Nephron progenitor cell (in vitro differentiated cells): ENCODE data around the gene LGALS7B.
A peak's percentile ranks its signal among the peaks of the same experiment; 100 is the strongest.
"Not testable (repeated sequence)": the region's sequence is repeated elsewhere in the genome, so short reads cannot be mapped to it uniquely, and the experiment has no call there.

Source experiments
- DNase-seq: peaks from one replicate; pipeline ENCODE4 v3.0.0; 2021
- H3K27ac Mint-ChIP-seq: 2 replicates; pipeline ENCODE4 v1.8.0; 2021; ENCODE audit warnings: mild to moderate bottlenecking, moderate library complexity, mixed read lengths
- H3K27me3 Mint-ChIP-seq: 2 replicates; pipeline ENCODE4 v1.8.0; 2021; ENCODE audit warnings: mild to moderate bottlenecking, low read depth, mixed read lengths; ENCODE audit not compliant: poor library complexity
- H3K36me3 Mint-ChIP-seq: 2 replicates; pipeline ENCODE4 v1.8.0; 2021; ENCODE audit warnings: low read depth, mixed read lengths
- H3K4me1 Mint-ChIP-seq: 2 replicates; pipeline ENCODE4 v1.8.0; 2021; ENCODE audit warnings: mixed read lengths
- H3K4me3 Mint-ChIP-seq: 2 replicates; pipeline ENCODE4 v1.8.0; 2021; ENCODE audit warnings: mild to moderate bottlenecking, moderate library complexity, mixed read lengths
- H3K9me3 Mint-ChIP-seq: 2 replicates; pipeline ENCODE4 v1.8.0; 2021; ENCODE audit warnings: mild to moderate bottlenecking, moderate library complexity, mixed read lengths
- CTCF ChIP-seq: fragments of 200-600 bp; sonication (generic); IDR thresholded peaks from 2 replicates; pipeline ENCODE4 v1.5.0; 2021; ENCODE audit warnings: antibody characterized with exemption

Gene LGALS7B

GRCh38 chr19:38826856-38827551, 38.0 kb downstream of the LGALS7B start:
- no peak for TF ChIP-seq CTCF
- no peak overlapping the region for H3K4me3 Mint-ChIP-seq
- DNase-seq: no peak
- no peaks in the 10 kb centered on the region for H3K27me3 Mint-ChIP-seq
- peaks cover 61% of the 10 kb centered on the region for H3K36me3 Mint-ChIP-seq
- no peak overlapping the region for H3K27ac Mint-ChIP-seq
- peaks cover 64% of the 10 kb centered on the region for H3K4me1 Mint-ChIP-seq
- peaks cover 11% of the 10 kb centered on the region for H3K9me3 Mint-ChIP-seq

- H3K4me1 Mint-ChIP-seq: peaks cover 57% of the 10 kb centered on the region
- peaks cover 58% of the 10 kb centered on the region for H3K36me3 Mint-ChIP-seq
- H3K27me3 Mint-ChIP-seq, DNase-seq, H3K9me3 Mint-ChIP-seq: not testable (repeated sequence)
- H3K27ac Mint-ChIP-seq: peak overlapping the region; percentile 39
- peak overlapping the region; percentile 40 for H3K4me3 Mint-ChIP-seq
These were observed 40.2 kb downstream of the LGALS7B start for GRCh38 chr19:38829203-38829602.

GRCh38 chr19:38830039-38830733, 41.2 kb downstream of the LGALS7B start:
- H3K27ac Mint-ChIP-seq: no peak overlapping the region
- H3K9me3 Mint-ChIP-seq: no peaks in the 10 kb centered on the region
- H3K4me1 Mint-ChIP-seq: peaks cover 47% of the 10 kb centered on the region
- H3K4me3 Mint-ChIP-seq: peak overlapping the region; percentile 86
- no peak for DNase-seq
- H3K36me3 Mint-ChIP-seq: peaks cover 61% of the 10 kb centered on the region
- TF ChIP-seq CTCF: no peak
- H3K27me3 Mint-ChIP-seq: no peaks in the 10 kb centered on the region

GRCh38 chr19:38831142-38831605, 42.2 kb downstream of the LGALS7B start:
- Mint-ChIP-seq H3K9me3 (no peaks in the 10 kb centered on the region), H3K27me3 (no peaks in the 10 kb centered on the region)
- peak; percentile 33 for DNase-seq

GRCh38 chr19:38833092-38833425, 44.1 kb downstream of the LGALS7B start:
- TF ChIP-seq CTCF: no peak
- H3K27ac Mint-ChIP-seq: peak overlapping the region; percentile 29
- no peaks in the 10 kb centered on the region for H3K9me3 Mint-ChIP-seq
- peaks cover 59% of the 10 kb centered on the region for H3K36me3 Mint-ChIP-seq
- H3K4me3 Mint-ChIP-seq: no peak overlapping the region
- no peak for DNase-seq
- no peaks in the 10 kb centered on the region for H3K27me3 Mint-ChIP-seq
- peaks cover 30% of the 10 kb centered on the region for H3K4me1 Mint-ChIP-seq

More at GRCh38 chr19:38831142-38831605, 42.2 kb downstream of the LGALS7B start:
- H3K4me1 Mint-ChIP-seq: peaks cover 40% of the 10 kb centered on the region
- peaks cover 61% of the 10 kb centered on the region for H3K36me3 Mint-ChIP-seq
- H3K4me3 Mint-ChIP-seq: peak overlapping the region; percentile 86
- peak overlapping the region; percentile 88 for H3K27ac Mint-ChIP-seq
- no peak for TF ChIP-seq CTCF

- H3K4me3 Mint-ChIP-seq: no peak overlapping the region
- H3K9me3 Mint-ChIP-seq: no peaks in the 10 kb centered on the region
- no peak for TF ChIP-seq CTCF
- peak overlapping the region; percentile 84 for H3K27ac Mint-ChIP-seq
- H3K4me1 Mint-ChIP-seq: peaks cover 30% of the 10 kb centered on the region
- peaks cover 2% of the 10 kb centered on the region for H3K27me3 Mint-ChIP-seq
- peaks cover 61% of the 10 kb centered on the region for H3K36me3 Mint-ChIP-seq
- DNase-seq: no peak
These were observed 45.1 kb downstream of the LGALS7B start for GRCh38 chr19:38834104-38834490.
